NCI-H446 treated with DMSO at 0.1 percent for 48 hours (cell line): ENCODE data around the gene SELENOO.

Source experiments
- DNase-seq: peaks from one replicate; lab custom pipeline; 2025; lab: John Stamatoyannopoulos, UW

SELENOO gene

GRCh38 chr22:50217543-50218152, 16.8 kb downstream of the SELENOO start:
- DNase-seq = no peak

GRCh38 chr22:50218153-50218995, 17.6 kb downstream of the SELENOO start:
- no peak for DNase-seq

- no peak for DNase-seq
Observed at GRCh38 chr22:50218996-50219727, 18.4 kb downstream of the SELENOO start.

DNA sequence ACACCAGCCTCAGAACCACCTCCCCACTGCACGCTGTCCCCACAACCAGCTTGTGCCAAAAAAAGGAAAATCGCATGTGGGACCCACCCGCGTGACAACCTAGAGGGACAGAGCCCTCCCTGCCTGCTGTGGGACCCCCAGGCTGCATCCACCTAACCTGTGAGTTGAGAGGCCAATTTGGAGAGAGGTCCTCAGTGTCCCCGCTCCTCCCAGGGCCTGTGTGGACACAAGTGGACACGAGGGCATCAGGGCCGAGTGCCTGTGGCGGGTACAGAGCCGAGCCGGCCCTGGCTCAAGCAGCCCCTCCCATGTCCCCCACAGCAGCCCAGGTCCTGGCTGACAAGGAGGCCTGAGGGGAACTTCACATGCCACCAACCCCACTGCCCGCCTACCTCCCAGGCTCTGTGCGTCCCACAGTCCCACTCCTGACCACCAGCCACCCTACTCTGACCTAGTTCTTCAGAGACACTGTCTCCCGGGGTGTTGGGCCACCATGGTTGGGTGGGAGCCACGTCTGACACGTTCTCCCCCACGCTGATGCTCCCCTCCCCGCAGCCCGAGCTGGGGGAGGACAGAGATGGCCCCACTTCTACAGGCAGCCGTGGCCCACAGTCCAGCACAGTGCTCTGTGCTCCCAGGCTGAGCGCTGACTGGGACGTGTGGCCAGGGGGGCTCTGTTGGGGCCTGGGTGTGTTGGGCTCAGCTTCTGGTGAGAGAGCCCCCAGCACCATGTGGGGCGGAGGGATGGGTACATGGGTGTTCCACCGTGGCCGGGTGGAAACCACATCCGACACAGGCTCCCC, 19.2 kb downstream of the SELENOO start:
- DNase-seq = no peak

- DNase-seq = no peak
Observed at GRCh38 chr22:50220603-50221409, 20.0 kb downstream of the SELENOO start.

DNA sequence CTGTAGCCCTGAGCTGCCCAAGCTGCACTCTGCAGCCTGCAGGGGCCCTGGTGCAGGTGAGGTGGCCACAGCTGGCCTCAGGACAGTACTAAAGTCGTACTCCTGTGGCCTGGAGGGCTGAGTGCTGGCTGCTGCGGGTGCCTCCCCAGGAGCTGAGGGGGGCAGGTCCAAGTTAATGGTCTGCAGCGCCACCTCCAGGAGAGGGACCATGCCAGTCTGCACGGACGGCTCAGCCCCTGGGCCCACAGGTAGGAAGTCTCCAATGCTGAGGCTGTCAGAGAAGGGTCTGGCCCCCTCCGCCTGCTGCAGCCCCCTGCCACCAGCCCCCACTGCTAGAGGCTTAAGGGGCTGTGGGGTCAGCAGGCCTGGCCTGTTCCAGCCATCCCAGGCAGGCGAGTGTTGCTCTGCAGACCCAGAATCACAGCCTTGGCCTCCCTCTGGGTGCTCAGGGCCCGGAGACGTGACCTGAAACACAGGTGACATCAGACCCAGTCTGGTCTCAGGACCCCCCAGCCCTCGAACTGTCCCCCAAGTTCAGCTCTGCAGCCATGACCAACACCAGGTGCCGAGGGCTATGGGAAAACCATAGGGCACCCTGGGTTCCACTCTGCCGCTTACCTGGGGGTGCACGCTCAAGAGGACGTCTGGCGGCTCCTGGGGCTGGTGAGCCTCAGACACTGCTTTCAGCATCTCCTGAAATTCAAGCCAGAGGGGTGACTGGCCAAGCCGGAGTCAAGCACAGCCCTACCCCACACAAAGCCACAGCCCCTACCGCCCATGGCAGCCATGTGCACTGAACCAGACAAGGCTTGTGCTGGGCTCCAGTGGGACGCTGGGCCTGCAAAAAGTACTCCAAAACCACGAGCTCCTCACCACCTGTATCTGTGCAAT, 20.8 kb downstream of the SELENOO start:
- no peak for DNase-seq

DNA sequence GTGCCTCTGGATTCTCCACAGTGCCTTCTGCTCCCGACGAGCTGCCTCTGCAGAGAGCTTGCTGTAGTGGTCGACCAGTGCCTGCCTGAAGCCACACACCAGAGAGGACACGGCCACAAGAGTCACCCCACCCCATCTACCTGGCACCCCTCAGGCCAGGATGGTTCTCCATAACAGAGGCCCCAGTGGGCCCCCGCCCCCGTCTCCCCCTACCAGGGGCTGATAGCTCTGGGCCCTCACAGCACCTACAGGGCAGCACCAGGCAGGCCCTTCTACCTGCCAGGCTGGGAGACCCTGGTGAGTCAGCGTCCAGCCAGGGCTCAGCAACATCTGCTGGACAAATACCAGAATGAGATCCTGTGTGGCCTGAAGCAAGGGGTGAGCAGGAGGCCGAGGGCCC, 21.7 kb downstream of the SELENOO start:
- no peak for DNase-seq

- DNase-seq = no peak
Observed at GRCh38 chr22:50224071-50224470, 23.3 kb downstream of the SELENOO start.

GRCh38 chr22:50225200-50225969, 24.6 kb downstream of the SELENOO start:
- DNase-seq = no peak

GRCh38 chr22:50226063-50226874, 25.5 kb downstream of the SELENOO start:
- DNase-seq = no peak

GRCh38 chr22:50226875-50227165, 26.0 kb downstream of the SELENOO start:
- no peak for DNase-seq

- no peak for DNase-seq
Observed at GRCh38 chr22:50227579-50228215, 26.9 kb downstream of the SELENOO start.

GRCh38 chr22:50228366-50228765, 27.6 kb downstream of the SELENOO start:
- DNase-seq = no peak

DNA sequence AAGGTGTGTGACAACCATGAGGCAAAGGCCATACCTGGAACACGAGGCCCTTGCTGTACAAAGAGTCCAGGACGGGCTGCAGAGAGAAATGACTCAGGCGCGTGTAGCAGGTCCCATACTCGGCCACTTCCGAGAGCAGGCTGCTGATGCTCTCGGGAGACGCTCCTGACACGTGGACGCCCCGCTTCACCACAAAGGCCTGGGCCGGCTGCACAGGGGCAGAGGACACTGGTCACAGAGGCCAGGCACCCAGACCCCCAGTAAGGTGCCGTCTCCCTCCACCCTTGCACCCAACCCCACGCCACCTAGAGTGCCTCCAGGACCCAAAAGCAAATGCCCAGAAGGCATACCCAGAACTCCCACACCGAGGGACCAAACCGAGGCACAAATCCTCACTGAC, 28.6 kb downstream of the SELENOO start:
- no peak for DNase-seq

GRCh38 chr22:50232481-50233151, 31.8 kb downstream of the SELENOO start:
- no peak for DNase-seq

- no peak for DNase-seq
Observed at GRCh38 chr22:50233223-50233622, 32.4 kb downstream of the SELENOO start.

- DNase-seq = no peak
Observed at GRCh38 chr22:50236731-50237409, 36.1 kb downstream of the SELENOO start.
